MM.1S (cell line): Measurements from ENCODE around the gene NCCRP1.

Source experiments
- DNase-seq: peaks from one replicate; pipeline ENCODE4 v3.0.0-alpha.2; 2015
- H2AFZ ChIP-seq: fragments of 300-600 bp; sonication (generic); 2 replicates; pipeline ENCODE4 v1.6.0; 2016; ENCODE audit warnings: antibody characterized with exemption, low read length
- H3F3A ChIP-seq: fragments of 300-600 bp; sonication (generic); 2 replicates; pipeline ENCODE4 v1.6.1; 2016; ENCODE audit warnings: mild to moderate bottlenecking, antibody characterized with exemption, low read length, moderate library complexity, mixed read lengths; ENCODE audit not compliant: insufficient read depth
- H3K27ac ChIP-seq: fragments of 300-600 bp; sonication (generic); 2 replicates; pipeline ENCODE4 v1.5.1; 2016; ENCODE audit warnings: mild to moderate bottlenecking, low read length
- H3K27me3 ChIP-seq: fragments of 300-600 bp; sonication (generic); replicated peaks from 2 replicates; pipeline ENCODE4 v1.6.0; 2016; ENCODE audit warnings: low read length; ENCODE audit not compliant: insufficient read depth
- H3K36me3 ChIP-seq: fragments of 300-600 bp; sonication (generic); replicated peaks from 2 replicates; pipeline ENCODE4 v1.6.1; 2016; ENCODE audit warnings: mild to moderate bottlenecking, low read length, mixed read lengths; ENCODE audit not compliant: insufficient read depth
- H3K4me1 ChIP-seq: fragments of 300-600 bp; sonication (generic); 2 replicates; pipeline ENCODE4 v1.6.1; 2016; ENCODE audit warnings: low read length, mixed read lengths
- H3K4me2 ChIP-seq: fragments of 300-600 bp; sonication (generic); 2 replicates; pipeline ENCODE4 v1.6.0; 2016; ENCODE audit warnings: low read depth, low read length
- H3K4me3 ChIP-seq: fragments of 300-600 bp; sonication (generic); 2 replicates; pipeline ENCODE4 v1.5.1; 2016; ENCODE audit warnings: low read length, mixed read lengths
- H3K79me2 ChIP-seq: fragments of 300-600 bp; sonication (generic); 2 replicates; pipeline ENCODE4 v1.6.1; 2016; ENCODE audit warnings: mixed run types, low read length, mixed read lengths
- H3K9ac ChIP-seq: fragments of 300-600 bp; sonication (generic); 2 replicates; pipeline ENCODE4 v1.6.1; 2016; ENCODE audit warnings: low read length, mixed read lengths
- H3K9me2 ChIP-seq: fragments of 300-600 bp; sonication (generic); replicated peaks from 2 replicates; pipeline ENCODE4 v1.6.1; 2016; ENCODE audit warnings: mild to moderate bottlenecking, low read length, mixed read lengths; ENCODE audit not compliant: insufficient read depth
- H3K9me3 ChIP-seq: fragments of 300-600 bp; sonication (generic); replicated peaks from 2 replicates; pipeline ENCODE4 v1.6.1; 2016; ENCODE audit warnings: mild to moderate bottlenecking, low read length, mixed read lengths; ENCODE audit not compliant: insufficient read depth
- H4K20me1 ChIP-seq: fragments of 300-600 bp; sonication (generic); 2 replicates; pipeline ENCODE4 v1.6.1; 2016; ENCODE audit warnings: mild to moderate bottlenecking, low read length, moderate library complexity, mixed read lengths; ENCODE audit not compliant: insufficient read depth
- EZH2 ChIP-seq: fragments of 300-600 bp; sonication (generic); optimal IDR thresholded peaks from 2 replicates; pipeline ENCODE3; 2017; ENCODE audit warnings: low read depth, mild to moderate bottlenecking, antibody characterized with exemption, low read length, mixed read lengths
- EZH2phosphoT487 ChIP-seq: fragments of 300-600 bp; sonication (generic); IDR thresholded peaks from 2 replicates; pipeline ENCODE4 v1.6.1; 2018; ENCODE audit warnings: antibody characterized with exemption, low read length
- TF ChIP-seq, protein P1 (sequence below): fragments of 300-600 bp; sonication (generic); IDR thresholded peaks from 2 replicates; pipeline ENCODE4 v1.5.1; 2016; ENCODE audit warnings: antibody characterized with exemption, low read length, mixed read lengths

The NCCRP1 gene

DNA sequence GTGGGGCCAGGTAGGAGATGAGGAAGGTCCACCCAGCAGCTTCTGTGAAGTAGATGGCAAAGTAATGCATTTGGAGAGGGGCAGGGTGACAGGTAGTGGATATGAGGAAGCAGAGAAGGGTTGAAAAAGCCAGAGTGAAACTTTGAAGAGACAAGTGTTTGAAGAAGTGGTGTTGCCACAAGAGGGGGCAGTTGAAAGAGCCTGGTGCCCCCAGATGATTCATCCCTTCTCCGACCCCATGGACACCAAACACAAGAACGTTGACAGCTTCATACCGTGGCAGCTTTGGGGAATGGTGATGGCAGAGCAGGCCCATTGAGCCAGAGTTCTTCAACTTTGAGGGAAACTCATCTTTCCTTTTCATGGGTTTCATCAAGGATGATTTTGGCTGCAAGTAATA is 28.1 kb downstream of the NCCRP1 start:
- no peak for TF ChIP-seq EZH2phosphoT487
- TF ChIP-seq, protein P1, sequence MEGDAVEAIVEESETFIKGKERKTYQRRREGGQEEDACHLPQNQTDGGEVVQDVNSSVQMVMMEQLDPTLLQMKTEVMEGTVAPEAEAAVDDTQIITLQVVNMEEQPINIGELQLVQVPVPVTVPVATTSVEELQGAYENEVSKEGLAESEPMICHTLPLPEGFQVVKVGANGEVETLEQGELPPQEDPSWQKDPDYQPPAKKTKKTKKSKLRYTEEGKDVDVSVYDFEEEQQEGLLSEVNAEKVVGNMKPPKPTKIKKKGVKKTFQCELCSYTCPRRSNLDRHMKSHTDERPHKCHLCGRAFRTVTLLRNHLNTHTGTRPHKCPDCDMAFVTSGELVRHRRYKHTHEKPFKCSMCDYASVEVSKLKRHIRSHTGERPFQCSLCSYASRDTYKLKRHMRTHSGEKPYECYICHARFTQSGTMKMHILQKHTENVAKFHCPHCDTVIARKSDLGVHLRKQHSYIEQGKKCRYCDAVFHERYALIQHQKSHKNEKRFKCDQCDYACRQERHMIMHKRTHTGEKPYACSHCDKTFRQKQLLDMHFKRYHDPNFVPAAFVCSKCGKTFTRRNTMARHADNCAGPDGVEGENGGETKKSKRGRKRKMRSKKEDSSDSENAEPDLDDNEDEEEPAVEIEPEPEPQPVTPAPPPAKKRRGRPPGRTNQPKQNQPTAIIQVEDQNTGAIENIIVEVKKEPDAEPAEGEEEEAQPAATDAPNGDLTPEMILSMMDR = no peak
- no peak for TF ChIP-seq EZH2

DNA sequence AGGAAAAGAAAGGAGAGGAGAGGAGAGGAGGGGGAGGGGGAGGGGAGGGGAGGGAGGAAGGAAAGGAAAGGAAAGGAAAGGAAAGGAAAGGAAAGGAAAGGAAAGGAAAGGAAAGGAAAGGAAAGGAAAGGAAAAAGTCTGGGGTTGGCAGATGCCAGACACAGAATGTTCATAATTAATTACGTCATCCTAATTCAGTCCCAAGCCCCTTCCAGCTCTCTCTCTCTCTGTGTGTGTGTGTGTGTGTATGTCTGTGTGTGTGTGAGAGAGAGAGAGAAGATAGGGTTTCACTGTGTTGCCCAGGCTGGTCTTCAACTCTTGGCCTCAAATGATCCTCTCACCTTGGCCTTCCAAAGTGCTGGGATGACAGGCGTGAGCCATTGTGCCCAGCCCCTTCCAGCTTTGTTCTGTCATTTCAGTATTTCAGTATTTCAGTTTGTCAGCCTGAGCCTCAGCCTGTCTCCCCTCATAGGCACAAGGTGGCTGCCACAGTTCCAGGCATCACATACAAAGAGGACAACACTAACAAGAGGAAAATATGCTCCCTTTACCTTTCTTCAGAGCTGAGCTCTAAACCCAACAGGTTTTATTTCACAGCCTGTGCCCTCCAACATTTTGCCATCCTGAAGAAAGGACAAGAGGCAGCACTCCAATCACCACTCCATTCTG is 33.5 kb downstream of the NCCRP1 start:
- Histone ChIP-seq H3K27ac (no peak overlapping the region), H2AFZ (no peak overlapping the region), H3K79me2 (no peaks in the 10 kb centered on the region), H3K9me3 (no peaks in the 10 kb centered on the region), H3K9me2 (no peaks in the 10 kb centered on the region), H3K4me3 (no peak overlapping the region), H3K4me2 (no peak overlapping the region), H3K9ac (no peak overlapping the region), H4K20me1 (no peaks in the 10 kb centered on the region), H3F3A (no peaks in the 10 kb centered on the region), H3K4me1 (no peaks in the 10 kb centered on the region), H3K27me3 (peaks cover 61% of the 10 kb centered on the region), H3K36me3 (no peaks in the 10 kb centered on the region)
- no peak for DNase-seq
- TF ChIP-seq, protein P1 = no peak
- TF ChIP-seq EZH2 (no peak), EZH2phosphoT487 (no peak)

More for the DNA sequence above, 28.1 kb downstream of the NCCRP1 start:
- Histone ChIP-seq H3K27me3 (peaks cover 77% of the 10 kb centered on the region), H4K20me1 (no peaks in the 10 kb centered on the region), H3K9me3 (no peaks in the 10 kb centered on the region), H3K4me3 (no peak overlapping the region), H3K79me2 (no peaks in the 10 kb centered on the region), H3K9ac (no peak overlapping the region), H3K27ac (no peak overlapping the region), H3K4me1 (no peaks in the 10 kb centered on the region), H3K4me2 (no peak overlapping the region), H3K36me3 (no peaks in the 10 kb centered on the region), H3K9me2 (no peaks in the 10 kb centered on the region), H2AFZ (no peak overlapping the region), H3F3A (no peaks in the 10 kb centered on the region)
- DNase-seq = no peak

DNA sequence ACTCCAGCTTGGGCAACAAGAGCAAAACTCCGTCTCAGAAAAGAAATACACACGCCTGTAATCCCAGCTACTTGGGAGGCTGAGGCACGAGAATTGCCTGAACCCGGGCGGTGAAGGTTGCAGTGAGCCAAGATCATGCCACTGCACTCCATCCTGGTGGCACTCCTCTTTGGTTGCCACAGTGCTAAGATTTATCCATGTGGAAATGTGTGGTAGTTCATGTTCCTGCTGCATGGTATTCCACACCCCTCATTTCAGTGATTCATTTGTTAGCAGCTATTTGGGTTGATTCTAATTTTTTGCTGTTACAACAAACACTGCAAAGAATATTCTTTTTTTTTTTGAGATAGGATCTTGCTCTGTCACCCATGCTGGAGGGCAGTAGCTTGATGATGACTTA is 35.9 kb downstream of the NCCRP1 start:
- H3K79me2 ChIP-seq = no peaks in the 10 kb centered on the region
- H3K9ac ChIP-seq = no peak overlapping the region
- H3K27me3 ChIP-seq = peaks cover 58% of the 10 kb centered on the region
- no peak overlapping the region for H3K27ac ChIP-seq
- no peak for TF ChIP-seq EZH2phosphoT487
- TF ChIP-seq, protein P1 = no peak
- TF ChIP-seq EZH2 = no peak
- no peak overlapping the region for H3K4me2 ChIP-seq
- no peaks in the 10 kb centered on the region for H3K9me3 ChIP-seq
- H4K20me1 ChIP-seq = no peaks in the 10 kb centered on the region
- H3K4me3 ChIP-seq = no peak overlapping the region
- no peak for DNase-seq
- no peak overlapping the region for H2AFZ ChIP-seq
- no peaks in the 10 kb centered on the region for H3K36me3 ChIP-seq
- H3K4me1 ChIP-seq = no peaks in the 10 kb centered on the region
- no peaks in the 10 kb centered on the region for H3K9me2 ChIP-seq
- H3F3A ChIP-seq = no peaks in the 10 kb centered on the region
